HTERT RPE-1 (cell line): ENCODE results near the gene TIMM8A.

Source experiments
- in situ Hi-C: fragments of 300-500 bp; cut with MboI; formaldehyde crosslinking; loops from 4 replicates; pipeline ENCODE4 v1.14.3; 2020; ENCODE audit warnings: low sequenced_read_pairs

TIMM8A gene, protein sequence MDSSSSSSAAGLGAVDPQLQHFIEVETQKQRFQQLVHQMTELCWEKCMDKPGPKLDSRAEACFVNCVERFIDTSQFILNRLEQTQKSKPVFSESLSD

DNA sequence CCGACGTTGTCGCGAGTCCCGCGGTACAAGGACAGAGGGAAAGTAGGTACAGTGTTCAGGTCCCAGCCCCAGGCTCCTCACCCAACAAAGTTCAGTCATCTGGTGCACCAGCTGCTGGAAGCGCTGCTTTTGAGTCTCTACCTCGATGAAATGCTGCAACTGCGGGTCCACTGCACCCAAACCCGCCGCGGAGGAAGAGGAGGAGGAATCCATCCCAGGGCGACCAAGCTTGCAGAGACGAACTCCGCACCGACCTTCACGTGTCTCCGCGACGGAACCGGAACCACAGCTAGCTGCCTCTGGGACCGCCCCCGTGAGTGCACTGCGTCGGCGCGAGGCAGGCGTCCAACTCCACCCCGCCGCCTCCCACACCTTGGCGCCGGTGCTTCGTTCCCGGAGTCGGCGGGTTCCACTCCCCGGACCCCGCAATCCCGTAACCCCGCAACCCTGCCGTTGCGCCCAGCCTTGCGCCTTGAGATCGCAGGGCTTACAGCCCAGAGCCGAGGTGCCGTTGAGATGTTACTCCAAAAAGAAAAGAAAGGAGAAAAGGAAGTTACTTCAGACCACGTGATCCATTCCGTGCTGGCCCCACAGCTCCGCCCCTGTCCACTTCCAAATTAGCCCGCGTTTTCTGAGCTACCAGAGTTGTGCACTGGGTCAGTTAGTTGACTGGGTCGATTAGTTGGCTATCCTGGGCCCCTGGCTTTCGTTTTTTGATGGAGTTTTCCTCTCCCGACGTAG, at the start of gene TIMM8A:
Gene TIMM8A, minus strand, starts transcription at position 291 of the 741 bp plus-strand sequence. Its CDS starts 78 bp downstream, at position 213.
- in situ Hi-C loops = no loop called here

DNA sequence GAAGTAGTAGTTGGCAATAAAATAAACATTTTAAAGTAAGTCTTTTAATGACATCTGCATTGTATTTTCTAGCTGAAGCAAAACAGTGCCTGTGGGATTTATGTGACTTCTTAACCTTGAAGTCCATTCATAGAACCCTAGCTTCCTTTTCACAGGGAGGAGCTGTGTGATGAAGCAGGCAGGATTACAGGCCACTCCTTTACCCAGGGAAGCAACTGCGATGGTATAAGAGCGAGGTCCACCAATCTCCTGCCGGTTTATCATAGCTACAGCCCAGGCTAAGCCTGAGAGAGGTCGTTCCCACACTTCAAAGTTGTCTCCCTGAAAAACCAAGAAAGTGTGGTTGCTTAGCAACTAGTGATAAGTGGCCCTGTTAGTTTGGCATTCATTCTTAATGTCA, 49.2 kb upstream of the TIMM8A start:
- in situ Hi-C loops = no loop called here

DNA sequence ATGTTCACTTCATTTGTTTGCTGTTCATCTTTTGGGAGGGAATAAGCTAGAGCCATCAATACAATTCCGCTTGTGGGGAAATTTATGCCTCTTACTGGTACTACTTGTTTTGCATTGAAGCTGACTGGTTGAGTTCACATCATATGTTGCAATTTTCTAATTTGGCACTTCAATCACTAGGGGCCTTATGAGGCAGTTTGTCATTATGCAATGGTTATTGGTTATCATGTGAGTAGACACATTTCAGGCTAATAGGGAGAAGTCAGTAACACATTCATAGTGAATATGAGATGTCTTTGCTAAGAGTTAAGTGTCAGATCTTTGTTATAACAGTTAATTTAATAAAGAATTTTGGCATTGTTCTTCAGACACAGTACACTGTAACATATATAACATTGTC, 47.2 kb upstream of the TIMM8A start:
- in situ Hi-C loops = no loop called here

DNA sequence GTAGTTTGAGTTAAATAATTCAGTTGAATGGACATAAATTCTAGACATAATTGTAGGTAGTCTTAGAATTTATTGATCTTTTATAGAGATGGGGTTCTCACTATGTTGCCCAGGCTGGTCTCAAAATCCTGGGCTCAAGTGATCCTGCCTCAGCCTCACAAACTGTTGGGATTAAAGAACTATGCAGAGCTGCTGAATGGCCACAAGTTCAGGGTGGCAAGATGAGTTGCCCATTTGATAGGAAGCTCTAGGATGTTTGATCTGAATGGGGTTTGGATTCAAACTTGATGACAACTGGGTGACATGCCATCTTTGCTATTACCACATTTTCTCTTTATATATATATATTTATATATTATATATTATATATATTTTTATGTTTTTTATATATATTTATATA, 45.8 kb upstream of the TIMM8A start:
- in situ Hi-C loops = no loop called here

- in situ Hi-C loops = no loop called here
Measured at GRCh38 chrX:101393530-101394305, 45.2 kb upstream of the TIMM8A start.

DNA sequence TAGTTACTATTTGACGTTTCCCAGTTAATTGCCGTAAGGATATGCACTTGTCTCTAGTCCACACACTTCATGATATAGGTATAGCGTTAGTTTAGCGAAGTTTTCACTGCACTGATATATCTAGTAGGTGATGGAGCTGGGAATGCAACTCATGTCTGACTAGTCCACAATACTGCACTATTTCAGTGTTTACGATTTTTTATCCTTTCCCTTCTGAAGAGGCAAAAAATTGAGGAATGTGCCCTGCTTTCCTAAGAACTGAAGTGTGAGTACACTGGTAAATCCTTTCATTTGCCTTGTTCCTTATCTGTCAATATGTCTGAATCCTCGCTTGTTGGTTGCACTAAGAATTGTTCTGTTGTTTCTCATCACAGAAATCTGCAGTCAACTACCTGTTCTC, 43.3 kb upstream of the TIMM8A start:
- in situ Hi-C loops = no loop called here

- in situ Hi-C loops = no loop called here
Measured at GRCh38 chrX:101390664-101391525, 42.4 kb upstream of the TIMM8A start, which contains the start of gene RPL36A. RPL36A (plus strand) TSS chrX:101391011; CDS start chrX:101391044, 33 bp downstream.

- in situ Hi-C loops = no loop called here
Measured at GRCh38 chrX:101388604-101389003, 40.1 kb upstream of the TIMM8A start.

- in situ Hi-C loops = no loop called here
Measured at GRCh38 chrX:101386542-101386885, 38.0 kb upstream of the TIMM8A start.

DNA sequence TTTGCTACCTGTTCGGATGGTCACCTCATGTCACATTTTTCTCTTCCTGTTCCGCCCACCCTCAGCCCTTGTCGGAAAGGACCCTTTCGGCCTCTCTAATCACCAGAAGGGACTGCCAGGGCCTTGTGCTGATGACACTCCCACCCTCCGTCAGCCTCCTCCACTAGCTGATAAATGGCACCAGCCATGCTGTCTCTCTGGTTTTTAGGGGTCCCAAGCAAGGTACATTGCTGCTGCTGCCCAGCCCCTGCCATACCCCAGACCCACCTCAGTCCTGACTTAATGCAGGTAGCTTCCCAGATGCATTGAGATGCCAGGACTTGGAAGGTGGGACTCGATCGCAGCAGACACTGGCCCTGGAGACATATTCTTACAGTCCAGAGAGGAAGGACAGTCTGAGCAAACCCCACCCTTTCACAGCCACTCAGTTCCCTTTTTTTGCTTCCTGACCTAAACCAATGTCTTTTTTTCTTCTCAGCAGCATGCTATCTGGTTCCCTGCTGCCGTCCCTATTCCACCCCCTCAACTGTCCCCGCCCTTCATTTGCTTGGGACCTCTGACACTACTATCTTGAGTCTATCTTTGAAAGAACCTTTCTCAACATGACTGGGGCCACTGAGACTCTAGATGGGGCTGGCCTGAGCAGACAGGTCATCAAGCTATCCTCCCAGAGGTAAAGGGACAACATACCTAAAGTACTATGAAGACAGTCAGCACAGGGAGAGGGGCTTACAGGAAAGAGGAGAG, 37.4 kb upstream of the TIMM8A start, which contains the start of gene BTK:
Gene BTK, minus strand, starts transcription at position 397 of the 747 bp plus-strand sequence. CDS start 10,907 bp downstream, outside the sequence.
- in situ Hi-C loops = no loop called here

DNA sequence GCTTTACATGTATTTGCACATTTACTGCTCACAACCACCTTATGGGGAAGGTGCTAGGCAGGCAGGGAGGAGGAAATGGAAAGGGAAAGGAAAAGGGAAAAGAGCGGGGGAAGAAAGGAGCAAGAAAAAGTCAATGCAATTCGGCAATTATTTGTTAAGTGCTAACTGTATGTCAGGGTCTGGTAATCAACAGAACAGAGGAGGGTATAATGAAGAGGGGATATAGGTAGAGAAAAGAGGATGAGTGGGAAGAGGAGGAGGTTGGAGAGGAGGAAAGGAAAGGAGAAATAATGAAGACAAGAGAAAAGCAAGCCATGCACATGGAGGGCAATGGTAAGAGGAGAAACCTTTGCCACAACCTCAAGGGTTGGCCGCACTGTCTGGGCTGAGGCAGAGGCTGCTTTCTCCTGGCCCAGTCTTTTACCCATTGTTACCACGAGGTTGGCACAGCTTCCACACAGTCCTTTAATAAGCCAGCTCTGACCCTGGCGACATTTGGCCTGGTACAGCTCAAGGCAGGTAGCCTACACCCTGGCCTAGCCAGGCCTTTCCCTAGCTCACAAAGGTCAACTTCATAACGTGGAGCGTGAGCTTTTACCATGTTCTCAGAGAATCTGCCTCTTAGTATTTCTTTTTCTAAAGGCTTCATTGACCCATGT, 36.6 kb upstream of the TIMM8A start:
- in situ Hi-C loops = no loop called here

DNA sequence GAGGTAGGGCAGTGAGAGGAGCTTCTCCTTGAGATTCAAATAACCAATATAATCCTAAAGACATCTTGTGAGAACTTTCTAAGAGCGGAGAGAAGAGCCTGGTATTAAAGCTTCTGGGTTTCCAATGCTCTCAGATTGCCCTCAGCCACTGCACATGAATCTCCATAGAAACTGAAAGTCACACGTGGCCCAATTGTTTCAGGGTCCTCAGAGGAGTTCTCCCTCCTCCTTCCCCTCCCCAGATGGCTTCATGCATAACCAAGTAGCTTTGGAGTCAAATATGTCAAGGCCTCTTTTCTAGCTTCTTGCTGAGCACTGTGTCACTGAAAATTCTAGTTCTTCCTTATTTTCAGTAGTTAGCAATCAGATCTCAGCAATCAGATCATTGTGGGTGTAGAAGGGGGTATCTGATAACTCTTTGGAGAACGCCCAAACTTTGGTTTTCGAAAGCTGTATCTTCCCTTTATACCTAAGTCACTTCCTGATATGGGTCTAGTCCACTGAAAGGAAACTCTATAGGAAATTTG, 35.2 kb upstream of the TIMM8A start:
- in situ Hi-C loops = no loop called here

DNA sequence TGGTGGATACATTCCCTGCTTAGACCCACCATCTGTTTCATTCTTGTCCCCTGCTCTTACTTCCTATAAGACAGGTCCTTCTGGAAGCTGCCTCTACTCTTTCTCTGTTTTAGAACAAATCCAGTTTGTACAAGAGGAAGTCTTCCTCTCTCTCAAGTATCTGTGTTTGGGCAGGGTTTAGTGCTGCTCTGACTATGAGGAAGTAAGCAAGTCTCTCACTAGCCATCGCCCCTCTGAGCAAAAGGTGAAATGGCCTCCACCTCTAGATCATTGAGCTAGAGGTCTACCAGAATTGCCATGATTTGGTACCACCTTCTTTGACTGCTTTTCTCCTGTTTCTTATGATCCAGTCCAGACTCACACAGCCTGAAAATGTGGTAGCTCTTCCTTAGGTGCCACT, 29.0 kb upstream of the TIMM8A start:
- in situ Hi-C loops = no loop called here

DNA sequence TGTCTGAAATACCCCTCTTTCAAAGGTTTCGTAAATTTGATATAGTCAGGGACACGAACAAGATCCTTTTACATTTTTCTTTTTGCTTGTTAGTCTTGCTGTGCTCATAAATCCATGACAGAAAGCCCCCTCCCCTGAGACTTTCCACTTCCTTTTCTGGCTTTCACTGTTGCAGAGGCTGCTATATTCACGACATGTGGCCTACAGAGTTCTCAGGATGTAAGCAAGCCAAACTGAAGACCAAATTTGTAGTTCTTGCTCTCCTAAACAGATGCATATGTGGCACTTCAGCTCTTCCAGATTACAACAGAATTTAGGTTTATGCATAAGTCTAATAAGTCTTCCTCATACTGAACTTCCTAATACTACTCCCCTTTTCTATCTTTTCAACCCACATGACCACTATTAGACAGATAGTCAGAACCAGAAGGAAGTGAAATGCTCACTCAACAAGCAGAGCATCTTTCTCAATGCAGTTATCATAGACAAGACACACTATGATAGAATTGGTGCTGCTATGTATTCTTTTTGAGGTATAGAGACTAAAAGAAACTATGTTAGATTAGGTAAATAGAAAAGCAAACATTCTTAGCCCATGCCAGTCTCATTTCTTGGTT, 22.5 kb upstream of the TIMM8A start:
- in situ Hi-C loops = no loop called here

DNA sequence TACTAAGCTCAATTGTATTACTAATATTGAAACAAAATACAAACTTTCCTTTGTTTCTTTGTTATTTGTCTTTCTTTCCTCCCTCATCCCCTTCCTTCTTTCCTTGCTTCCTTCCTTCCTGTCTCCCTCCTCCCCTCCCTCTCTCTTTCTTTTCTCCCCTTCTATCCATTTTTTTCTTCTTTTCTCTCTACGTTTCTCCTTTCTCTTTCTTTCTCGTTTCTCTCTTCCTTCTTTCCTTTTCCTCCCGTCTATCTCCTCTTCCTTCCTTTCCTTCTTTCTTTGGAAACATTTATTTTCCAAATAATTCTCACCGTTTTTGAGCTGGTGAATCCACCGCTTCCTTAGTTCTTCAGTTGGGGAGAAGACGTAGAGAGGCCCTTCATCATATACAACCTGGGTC, 21.1 kb upstream of the TIMM8A start:
- in situ Hi-C loops = no loop called here

DNA sequence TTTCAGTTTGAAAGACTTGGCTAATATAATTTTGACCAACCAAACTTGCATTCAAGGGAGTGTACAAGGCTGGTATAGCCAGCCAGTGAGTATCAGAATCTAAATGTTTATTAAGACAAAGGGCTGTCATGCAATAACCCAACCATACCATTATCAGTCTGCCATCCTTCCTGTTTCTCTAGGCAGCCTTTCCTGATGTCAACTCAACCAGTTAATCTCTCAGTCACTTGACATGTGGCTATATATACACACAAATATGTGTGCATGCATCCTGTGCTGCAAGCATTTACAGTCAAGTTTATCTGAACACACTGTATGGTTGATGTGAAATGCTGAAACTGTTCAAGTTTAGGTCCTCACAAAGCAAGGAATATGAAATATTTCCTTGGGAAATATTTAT, 20.3 kb upstream of the TIMM8A start:
- in situ Hi-C loops = no loop called here

DNA sequence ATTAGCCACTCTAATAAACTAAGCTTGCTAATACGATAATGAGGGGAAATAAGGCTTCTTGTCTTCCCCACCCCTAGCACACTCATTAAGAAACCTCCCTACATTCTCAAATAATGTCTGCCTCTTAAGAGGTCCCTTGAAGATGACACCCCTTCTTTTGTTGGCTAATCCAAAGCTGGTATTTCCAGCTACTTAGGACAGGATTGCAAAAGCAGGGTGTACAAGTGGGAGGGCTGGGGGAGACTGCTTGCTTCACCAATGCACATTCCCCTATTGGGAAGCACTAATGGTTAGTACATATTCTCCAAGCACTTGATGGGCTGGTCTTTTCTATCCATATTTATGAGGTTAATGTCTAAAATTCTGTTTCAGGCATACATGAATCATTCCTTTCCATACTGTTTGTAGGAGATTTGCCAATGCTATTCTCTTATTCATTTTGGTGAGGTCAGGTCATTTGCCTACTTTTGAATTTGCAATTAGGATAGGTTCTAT, 16.8 kb upstream of the TIMM8A start:
- in situ Hi-C loops = no loop called here

DNA sequence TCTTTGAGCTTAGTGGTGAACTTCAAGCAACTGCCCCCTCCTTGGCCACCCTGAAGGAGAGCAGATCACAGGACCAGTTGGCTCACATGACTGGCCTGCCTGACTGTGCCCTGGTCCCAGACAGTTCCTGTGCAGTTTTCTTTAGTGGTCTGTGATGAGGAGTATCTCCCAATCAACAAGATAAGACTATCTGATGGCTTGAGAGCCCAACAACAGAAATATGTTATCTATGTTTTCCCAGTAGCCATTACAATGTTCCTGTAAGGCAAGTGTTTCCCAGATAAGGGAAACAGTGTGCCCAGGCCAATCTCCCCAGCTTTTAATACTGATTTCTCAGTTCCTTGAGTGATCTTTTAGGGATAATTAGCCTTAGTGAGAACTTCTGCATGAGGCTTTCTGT, 14.2 kb upstream of the TIMM8A start:
- in situ Hi-C loops = no loop called here

- in situ Hi-C loops = no loop called here
Measured at GRCh38 chrX:101362116-101362515, 13.6 kb upstream of the TIMM8A start.
